KOPT-K1 (cell line): ENCODE results near the gene ARL15.
"Not testable (repeated sequence)": the region's sequence is repeated elsewhere in the genome, so short reads cannot be mapped to it uniquely, and the experiment has no call there.

ENCODE experiments used
- H3K27ac ChIP-seq: fragments of 200-600 bp; sonication (generic); 2 replicates; pipeline ENCODE4 v1.5.1; 2016; ENCODE audit warnings: antibody characterized with exemption, mild to moderate bottlenecking, low read depth, low read length; ENCODE audit not compliant: poor library complexity, severe bottlenecking
- H3K36me3 ChIP-seq: fragments of 200-600 bp; sonication (generic); 2 replicates; pipeline ENCODE4 v1.5.1; 2017; ENCODE audit warnings: antibody characterized with exemption, mild to moderate bottlenecking, low read length, moderate library complexity; ENCODE audit not compliant: insufficient read depth
- H3K9me3 ChIP-seq: fragments of 200-600 bp; sonication (generic); 2 replicates; pipeline ENCODE4 v1.5.1; 2017; ENCODE audit warnings: antibody characterized with exemption, low read length, mild to moderate bottlenecking; ENCODE audit not compliant: insufficient read depth, poor library complexity, severe bottlenecking

ARL15 gene

DNA sequence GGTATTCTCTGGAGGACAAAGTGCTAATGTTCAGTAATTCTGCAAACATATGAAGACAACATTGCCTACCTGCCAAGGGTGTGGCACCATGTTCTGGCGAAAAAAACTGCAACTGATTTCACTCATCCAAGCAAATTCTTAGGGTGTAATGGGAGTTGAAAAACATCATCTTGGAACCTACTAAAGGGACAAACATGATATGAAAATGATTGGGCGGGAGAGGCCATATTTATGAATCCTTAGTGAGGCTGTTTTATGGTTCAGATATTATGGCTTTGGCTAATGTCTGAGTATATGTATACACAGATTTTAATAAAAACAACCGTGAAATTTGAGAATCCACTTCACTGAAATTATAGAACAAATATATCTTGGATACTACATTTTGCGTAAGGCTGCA is 225.7 kb downstream of the ARL15 start:
- Histone ChIP-seq H3K27ac (no peak overlapping the region), H3K9me3 (no peaks in the 10 kb centered on the region), H3K36me3 (no peaks in the 10 kb centered on the region)

DNA sequence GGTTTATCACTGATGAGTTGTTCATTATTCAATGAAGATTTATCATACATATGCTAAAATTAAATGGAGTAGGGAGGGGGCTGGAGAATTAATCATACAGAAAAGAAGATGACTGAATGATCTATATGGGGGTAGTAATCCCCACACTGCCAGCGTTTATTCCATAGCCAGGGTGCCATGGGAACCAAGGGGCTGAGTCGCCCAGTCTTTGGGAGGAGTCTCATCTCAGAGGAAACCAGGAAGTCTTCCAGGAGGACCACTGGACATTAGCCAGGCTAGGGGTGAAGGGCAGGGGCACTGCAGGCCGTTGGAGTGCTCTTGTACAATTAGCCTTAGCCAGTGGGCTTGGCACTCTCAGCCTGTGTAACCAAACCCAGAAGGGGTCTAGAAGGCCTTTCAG is 226.5 kb downstream of the ARL15 start:
- Histone ChIP-seq H3K36me3 (no peaks in the 10 kb centered on the region), H3K9me3 (no peaks in the 10 kb centered on the region), H3K27ac (no peak overlapping the region)

DNA sequence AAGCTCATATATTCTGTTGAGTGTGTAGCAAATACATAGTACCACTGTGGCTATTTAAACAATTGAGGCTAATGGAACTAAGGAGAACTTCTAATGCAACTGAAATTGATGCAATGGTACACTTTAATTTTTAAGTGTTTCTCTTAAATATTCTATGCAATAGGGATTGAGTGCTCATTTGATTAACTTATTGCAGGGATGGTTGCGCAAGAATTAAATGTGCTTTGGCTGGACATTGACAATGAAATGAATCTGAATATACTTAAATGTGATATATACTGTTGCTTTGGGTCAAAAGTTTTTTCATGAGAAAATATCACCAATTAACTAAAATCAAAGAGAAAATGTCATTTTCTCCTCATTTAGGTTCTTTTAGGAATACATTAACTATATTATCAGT is 227.1 kb downstream of the ARL15 start:
- Histone ChIP-seq H3K9me3 (no peaks in the 10 kb centered on the region), H3K27ac (no peak overlapping the region), H3K36me3 (no peaks in the 10 kb centered on the region)

DNA sequence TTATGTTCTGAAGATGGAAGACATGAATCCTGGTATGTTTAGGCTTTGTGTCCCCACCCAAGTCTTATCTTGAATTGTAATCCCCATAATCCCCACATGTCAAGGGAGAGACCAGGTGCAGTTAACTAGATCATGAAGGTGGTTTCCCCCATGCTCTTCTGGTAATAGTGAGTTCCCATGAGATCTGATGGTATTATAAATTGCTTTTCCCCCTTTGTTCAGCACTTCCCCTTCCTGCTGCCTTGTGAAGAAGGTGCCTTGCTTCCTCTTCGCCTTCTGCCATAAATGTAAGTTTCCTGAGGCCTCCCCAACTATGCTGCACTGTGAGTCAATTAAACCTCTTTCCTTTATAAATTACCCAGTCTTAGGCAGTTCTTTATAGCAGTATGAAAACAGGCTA is 229.0 kb downstream of the ARL15 start:
- Histone ChIP-seq H3K9me3 (no peaks in the 10 kb centered on the region), H3K36me3 (no peaks in the 10 kb centered on the region), H3K27ac (no peak overlapping the region)

DNA sequence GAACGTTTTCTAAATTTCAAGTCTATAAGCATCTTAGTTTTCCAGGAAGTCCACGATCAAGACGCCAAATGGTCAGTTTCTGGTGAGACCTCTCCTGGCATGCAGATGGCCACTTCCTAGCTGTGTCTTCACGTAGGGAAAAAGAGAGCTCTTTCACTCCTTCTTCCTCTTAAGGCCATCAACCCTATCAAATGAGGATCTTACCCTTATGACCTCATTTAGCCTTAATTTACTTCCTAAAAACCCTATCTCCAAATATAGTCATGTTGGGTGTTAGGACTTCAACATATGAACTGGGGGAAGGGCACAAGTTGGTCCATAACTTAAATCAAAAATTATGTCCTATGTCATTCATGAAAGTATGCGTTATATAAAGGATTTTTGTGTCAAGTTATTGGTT is 229.5 kb downstream of the ARL15 start:
- Histone ChIP-seq H3K9me3 (no peaks in the 10 kb centered on the region), H3K36me3 (no peaks in the 10 kb centered on the region), H3K27ac (no peak overlapping the region)

DNA sequence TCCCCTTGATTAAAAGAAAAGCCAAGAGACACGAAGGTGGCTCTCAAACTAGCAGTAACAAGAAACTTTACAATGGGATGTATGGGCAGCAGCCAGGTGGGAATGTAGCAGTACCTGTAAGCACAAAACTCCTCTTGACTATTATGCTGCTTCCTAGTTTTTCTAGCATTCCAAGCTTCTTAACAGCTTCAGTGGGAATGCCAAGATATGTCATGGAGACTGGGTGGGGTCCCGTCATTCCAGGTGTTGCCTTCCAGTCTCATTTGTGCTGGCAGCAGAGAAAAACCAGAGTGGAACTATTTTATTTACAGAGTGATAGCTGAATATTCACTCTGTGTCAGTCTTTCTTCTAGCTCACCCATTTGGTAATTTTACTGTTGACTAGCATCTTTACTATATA is 236.6 kb downstream of the ARL15 start:
- Histone ChIP-seq H3K9me3 (no peaks in the 10 kb centered on the region), H3K36me3 (no peaks in the 10 kb centered on the region), H3K27ac (no peak overlapping the region)

DNA sequence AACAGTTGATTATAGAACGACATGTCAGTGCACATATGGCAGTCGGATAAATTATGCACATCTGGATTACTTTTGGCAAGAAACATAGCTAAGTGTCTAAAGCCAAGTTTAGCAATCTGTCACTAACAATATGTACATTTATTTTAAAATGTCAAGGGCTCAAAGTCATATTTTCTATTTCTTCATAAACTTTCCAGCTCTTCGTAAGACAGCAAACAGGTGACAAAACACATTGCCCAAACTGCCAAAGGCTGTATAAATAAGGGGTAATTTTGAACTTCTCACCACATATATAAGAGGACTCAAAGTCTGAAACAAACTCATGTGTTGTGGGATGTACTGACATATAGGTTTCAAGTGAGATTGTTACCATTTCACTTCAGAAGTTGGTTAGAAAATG is 237.2 kb downstream of the ARL15 start:
- no peak overlapping the region for H3K27ac ChIP-seq
- H3K9me3 ChIP-seq: no peaks in the 10 kb centered on the region
- no peaks in the 10 kb centered on the region for H3K36me3 ChIP-seq

DNA sequence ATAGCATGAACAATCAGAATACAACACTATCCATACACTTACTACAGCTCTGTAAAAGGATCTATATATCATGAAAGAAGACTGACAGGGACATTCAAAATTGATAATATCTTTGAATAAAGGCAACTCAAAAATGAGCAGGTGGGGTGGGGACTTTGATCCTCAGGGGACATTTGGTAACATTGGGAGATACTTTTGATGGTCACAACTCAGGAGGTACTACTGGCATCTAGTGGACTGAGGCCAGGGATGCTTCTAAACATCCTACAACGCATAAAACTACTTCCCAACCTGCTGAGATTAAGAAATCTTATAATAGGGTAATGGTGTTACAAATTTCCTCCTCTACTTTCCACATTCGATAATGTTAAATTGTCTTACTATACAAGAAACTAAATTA is 243.9 kb downstream of the ARL15 start:
- H3K36me3 ChIP-seq: no peaks in the 10 kb centered on the region
- H3K9me3 ChIP-seq: no peaks in the 10 kb centered on the region
- H3K27ac ChIP-seq: no peak overlapping the region

DNA sequence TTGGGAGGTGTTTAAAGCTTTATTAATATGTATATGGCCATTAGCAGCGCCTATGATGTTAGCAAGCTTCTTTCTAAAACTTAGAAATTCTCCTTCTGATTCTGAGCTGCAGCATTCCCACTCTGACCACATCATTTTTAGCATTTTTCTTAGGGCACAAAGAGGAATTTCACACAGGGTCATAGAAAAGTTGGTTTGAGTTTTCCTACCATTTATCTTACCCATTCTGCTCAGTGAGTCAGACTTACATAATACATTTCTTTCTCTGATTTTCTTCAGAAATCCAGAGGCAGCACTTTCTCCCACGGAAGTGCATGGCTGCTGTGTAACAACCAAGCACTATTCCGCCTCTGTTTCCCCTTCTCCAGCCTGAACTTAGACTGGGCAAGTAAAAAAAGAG is 246.6 kb downstream of the ARL15 start:
- no peaks in the 10 kb centered on the region for H3K36me3 ChIP-seq

DNA sequence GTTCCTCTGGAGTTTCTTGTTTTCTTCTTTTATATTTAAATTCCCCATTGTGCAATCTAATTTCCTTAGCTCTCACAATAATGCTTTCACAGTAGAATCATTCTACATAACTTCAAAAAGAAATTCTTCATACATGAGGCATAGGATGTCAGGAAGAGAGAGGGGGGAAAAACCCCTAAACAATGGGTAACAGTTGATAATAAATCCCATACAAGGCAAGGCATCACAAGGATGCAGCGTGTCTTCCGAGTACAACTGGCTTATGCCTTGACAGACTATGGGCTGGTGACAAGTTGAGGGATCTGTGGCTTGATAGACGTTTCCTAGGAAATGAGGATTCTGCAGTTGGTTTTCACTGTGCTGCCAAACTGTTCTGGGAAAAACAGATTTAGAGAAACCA is 247.4 kb downstream of the ARL15 start:
- Histone ChIP-seq H3K9me3 (no peaks in the 10 kb centered on the region), H3K36me3 (no peaks in the 10 kb centered on the region), H3K27ac (no peak overlapping the region)

More for the DNA sequence above, 246.6 kb downstream of the ARL15 start:
- H3K27ac ChIP-seq: no peak overlapping the region
- H3K9me3 ChIP-seq: no peaks in the 10 kb centered on the region

DNA sequence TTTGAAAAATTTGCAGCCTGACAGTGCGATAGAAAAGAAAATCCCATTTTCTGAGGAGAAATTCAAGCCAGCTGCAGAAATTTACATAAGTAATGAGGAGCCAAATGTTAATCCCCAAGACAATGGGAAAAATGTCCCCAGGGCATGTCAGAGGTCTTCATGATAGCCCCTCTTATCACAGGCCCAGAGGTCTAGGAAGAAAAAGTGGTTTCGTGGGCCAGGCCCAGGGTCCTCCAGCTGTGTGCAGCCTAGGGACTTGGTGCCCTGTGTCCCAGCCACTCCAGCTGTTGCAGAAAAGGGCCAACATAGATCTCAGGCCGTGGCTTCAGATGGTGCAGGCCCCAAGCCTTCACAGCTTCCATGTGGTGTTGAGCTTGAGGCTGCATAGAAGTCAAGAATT is 249.5 kb downstream of the ARL15 start:
- not testable (repeated sequence) for H3K9me3 ChIP-seq, H3K27ac ChIP-seq, H3K36me3 ChIP-seq

DNA sequence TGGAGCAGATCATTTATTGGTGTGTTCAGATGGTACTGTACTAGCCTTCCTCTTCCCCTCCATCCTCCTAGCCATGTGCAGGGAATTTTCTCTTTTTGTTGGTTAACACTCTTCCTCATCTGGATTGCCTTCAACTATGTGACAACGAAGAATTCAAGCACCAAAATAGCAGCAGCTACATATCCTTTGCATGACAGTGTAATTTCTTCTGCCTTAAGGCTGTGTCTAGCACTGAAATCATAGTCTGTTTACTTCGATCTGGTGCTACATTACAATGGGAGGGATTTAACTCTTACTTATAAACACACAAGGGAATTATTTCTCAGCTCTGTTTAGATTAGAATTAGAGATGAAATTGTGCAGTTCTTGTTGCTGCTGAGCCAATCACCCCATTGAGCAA is 260.4 kb downstream of the ARL15 start:
- Histone ChIP-seq H3K27ac (no peak overlapping the region), H3K36me3 (no peaks in the 10 kb centered on the region), H3K9me3 (no peaks in the 10 kb centered on the region)

DNA sequence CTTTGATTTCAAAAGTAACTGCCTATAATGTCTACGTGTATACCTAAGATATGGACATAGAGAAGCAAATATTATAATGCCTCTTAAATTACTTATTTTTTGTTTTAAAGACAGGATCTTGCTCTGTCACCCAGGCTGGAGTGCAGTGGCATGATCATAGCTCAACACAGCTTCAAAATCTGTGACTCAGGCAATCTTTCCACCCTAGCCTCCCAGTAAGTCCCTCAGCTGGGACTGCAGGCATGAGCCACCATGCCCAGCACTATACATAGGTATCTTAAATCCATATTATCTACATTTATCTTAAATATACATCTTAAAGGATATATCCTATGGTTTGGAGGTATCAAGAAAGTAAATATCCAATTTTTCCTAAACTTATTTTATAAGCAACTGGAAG is 261.2 kb downstream of the ARL15 start:
- Histone ChIP-seq H3K9me3 (no peaks in the 10 kb centered on the region), H3K36me3 (no peaks in the 10 kb centered on the region), H3K27ac (no peak overlapping the region)

DNA sequence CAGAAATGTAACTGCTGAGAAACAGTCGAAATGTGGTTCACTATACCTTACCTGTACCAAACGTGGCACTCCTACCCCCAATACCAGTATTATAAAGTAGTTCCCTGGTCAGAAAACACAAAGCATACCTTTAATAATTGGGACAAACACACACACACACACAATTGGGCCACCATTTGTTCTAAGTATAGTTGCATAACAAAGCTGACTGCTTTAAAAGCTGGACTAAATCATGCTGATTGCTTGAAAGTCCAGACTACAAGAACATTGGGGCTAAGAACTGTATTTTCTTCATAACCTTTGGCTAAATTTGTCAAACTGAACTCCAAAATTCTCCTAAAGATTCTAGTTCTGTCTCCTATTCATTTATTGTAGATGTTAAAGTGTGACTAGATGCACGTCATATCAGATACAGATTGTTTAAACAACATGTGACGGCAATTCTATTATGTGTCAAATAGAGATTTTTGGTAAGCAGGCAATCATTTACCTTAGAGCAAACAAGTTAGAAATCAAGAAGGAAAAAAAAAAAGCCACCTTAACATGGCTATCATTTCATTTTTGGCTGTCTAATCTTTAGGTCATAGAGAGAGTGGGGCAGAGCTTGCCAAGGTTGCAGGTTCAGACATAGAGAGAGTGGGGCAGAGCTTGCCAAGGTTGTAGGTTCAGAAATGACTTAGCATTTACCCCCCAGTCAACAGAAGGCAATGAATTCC is 265.1 kb downstream of the ARL15 start:
- Histone ChIP-seq H3K36me3 (no peaks in the 10 kb centered on the region), H3K9me3 (no peaks in the 10 kb centered on the region), H3K27ac (no peak overlapping the region)

DNA sequence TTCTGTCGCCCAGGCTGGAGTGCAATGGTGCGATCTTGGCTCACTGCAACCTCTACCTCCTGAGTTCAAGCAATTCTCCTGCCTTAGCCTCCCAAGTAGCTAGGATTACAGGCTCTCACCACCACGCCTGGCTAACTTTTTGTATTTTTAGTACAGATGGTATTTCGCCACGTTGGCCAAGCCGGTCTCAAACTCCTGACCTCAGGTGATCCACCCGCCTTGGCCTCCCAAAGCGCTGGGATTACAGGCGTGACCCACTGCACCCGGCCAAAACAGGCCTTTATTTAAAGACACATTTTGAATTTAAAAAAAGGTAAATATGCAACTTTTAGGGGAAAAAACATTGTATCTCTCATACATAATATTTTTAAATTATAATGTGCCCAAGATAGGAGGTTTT is 266.1 kb downstream of the ARL15 start:
- not testable (repeated sequence) for H3K36me3 ChIP-seq, H3K27ac ChIP-seq, H3K9me3 ChIP-seq

DNA sequence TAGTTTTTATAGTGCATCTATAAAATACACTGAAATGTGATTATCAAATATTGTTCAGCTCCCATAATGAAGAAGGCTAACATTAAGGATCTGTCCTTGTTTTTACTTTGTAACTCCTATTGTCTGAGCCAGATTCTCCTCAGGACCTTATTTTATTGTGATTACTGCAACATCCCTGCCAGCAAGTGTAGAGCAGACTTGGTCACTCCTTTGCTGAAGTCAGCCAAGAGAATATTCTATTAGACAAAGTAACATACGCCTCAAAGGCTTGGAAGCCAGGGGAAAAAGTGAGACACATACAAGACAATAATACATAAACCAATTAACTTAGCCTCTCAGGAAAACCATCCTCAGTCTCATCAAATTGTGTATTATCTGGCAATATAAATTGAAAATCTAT is 269.6 kb downstream of the ARL15 start:
- no peaks in the 10 kb centered on the region for H3K36me3 ChIP-seq
- no peak overlapping the region for H3K27ac ChIP-seq
- H3K9me3 ChIP-seq: no peaks in the 10 kb centered on the region
